GM13976 (cell line): ENCODE measurements around the gene IGF1R.
"Not testable (repeated sequence)": the region's sequence is repeated elsewhere in the genome, so short reads cannot be mapped to it uniquely, and the experiment has no call there.

ENCODE experiments used
- DNase-seq: peaks from one replicate; pipeline ENCODE4 v3.0.0; 2012; ENCODE audit warnings: low spot score
- CTCF ChIP-seq: IDR thresholded peaks from 2 replicates; pipeline ENCODE4 v1.5.1; 2012; ENCODE audit warnings: borderline replicate concordance, mild to moderate bottlenecking; ENCODE audit not compliant: insufficient read depth; ENCODE audit errors: extremely low read depth, missing control alignments, control extremely low read depth
- in situ Hi-C: fragments of 300-500 bp; cut with MboI; formaldehyde crosslinking; loops from one replicate; pipeline ENCODE4 v1.12.0; 2022; ENCODE audit warnings: low sequenced_read_pairs, mixed read lengths, inconsistent platforms; ENCODE audit not compliant: unreplicated experiment

Gene IGF1R

DNA sequence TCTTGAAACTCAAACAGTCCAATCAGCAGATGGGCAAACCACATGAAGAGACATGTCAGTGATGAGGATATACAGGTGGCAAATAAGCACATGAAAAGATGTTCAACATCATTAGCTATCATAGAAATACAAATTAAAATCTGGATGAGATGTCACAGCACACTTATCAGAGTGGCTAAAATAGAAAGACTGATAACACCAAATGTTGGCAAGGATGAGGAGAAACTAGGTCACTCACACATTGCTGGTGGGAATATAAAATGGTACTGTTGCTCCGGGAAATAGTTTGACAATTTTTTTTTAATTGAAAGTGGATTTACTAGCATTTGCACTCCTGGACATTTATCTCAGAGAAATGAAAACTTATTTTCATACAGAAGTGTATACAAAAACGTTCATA lies 350.9 kb downstream of the IGF1R start:
- in situ Hi-C loops, result no loop called here
- TF ChIP-seq CTCF, result no peak

DNA sequence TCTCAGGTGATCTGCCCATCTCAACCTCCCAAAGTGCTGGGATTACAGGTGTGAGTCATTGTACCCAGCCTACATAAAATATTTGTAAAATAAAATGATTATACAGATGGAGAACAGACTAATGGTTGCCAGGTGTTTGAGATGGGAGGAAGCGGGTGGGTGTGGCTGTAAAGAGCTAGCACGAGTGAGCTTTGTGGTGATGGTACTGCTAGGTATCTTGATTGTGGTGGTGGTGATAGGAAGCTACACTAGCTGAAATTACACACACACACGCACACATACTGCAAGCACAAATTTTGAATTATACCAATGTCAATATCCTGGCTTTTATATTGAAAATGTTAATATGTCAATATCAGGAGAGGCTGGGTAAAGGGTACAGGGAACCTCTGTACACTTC lies 353.9 kb downstream of the IGF1R start:
- TF ChIP-seq CTCF, result no peak
- DNase-seq, result no peak
- in situ Hi-C loops, result no loop called here

More for the DNA sequence above, 350.9 kb downstream of the IGF1R start:
- no peak for DNase-seq

- DNase-seq, in situ Hi-C loops: not testable (repeated sequence)
Measured at GRCh38 chr15:99003317-99003716, 355.0 kb downstream of the IGF1R start.

GRCh38 chr15:99004998-99005974 lies 356.9 kb downstream of the IGF1R start:
- in situ Hi-C loops, DNase-seq: not testable (repeated sequence)

- DNase-seq, result no peak
- in situ Hi-C loops, result no loop called here
- no peak for TF ChIP-seq CTCF
Measured at GRCh38 chr15:99006146-99006545, 357.8 kb downstream of the IGF1R start.

GRCh38 chr15:99006904-99007495 lies 358.7 kb downstream of the IGF1R start:
- in situ Hi-C loops, result no loop called here
- no peak for TF ChIP-seq CTCF
- no peak for DNase-seq

DNA sequence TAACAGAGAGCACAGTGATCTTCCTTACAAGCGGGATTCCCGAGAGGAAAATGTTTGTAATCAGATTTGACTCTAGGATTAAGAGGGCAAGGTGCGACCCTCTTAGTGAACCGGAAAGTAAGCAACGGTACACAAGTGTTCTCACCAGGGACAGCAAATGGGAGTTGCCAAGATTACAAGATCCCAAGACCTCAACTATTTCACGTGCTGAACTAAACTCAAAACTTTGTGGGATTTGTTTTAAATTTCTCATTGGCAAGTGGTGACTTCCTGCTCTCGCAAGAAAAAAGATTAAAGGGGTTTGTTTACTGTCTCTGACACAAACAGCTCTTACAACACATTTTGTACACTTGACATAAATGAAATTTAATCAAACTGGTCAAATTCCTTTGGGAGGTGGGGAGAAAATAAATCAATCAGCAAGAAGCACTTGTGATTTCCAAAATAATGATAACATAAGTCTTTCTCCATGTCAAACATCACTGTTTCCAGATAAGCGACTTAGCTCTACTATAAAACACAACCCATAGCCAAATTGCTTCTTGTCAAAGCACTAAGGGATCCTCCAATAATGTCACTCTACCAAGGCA lies 361.5 kb downstream of the IGF1R start:
- in situ Hi-C loops, result no loop called here
- TF ChIP-seq CTCF, result no peak
- no peak for DNase-seq
